Loucy (cell line): ENCODE results near the gene MSI1.

Experiments used
- H2AFZ ChIP-seq: fragments of 200-600 bp; sonication (generic); 2 replicates; pipeline ENCODE4 v1.6.0; 2016; ENCODE audit warnings: antibody characterized with exemption, mild to moderate bottlenecking, low read length, moderate library complexity
- H3F3A ChIP-seq: fragments of 200-600 bp; 2 replicates; pipeline ENCODE4 v1.6.0; 2016; ENCODE audit warnings: antibody characterized with exemption, low read depth, mild to moderate bottlenecking
- H3K27me3 ChIP-seq: fragments of 200-600 bp; sonication (generic); 2 replicates; pipeline ENCODE4 v1.6.1; 2014; ENCODE audit warnings: low read length, mild to moderate bottlenecking; ENCODE audit not compliant: insufficient read depth, poor library complexity, severe bottlenecking
- H3K36me3 ChIP-seq: fragments of 200-600 bp; sonication (generic); 2 replicates; pipeline ENCODE4 v1.6.1; 2016; ENCODE audit warnings: low read length; ENCODE audit not compliant: insufficient read depth
- H3K4me1 ChIP-seq: fragments of 200-600 bp; sonication (generic); 2 replicates; pipeline ENCODE4 v1.5.1; 2014; ENCODE audit warnings: low read length, mild to moderate bottlenecking; ENCODE audit not compliant: insufficient read depth, poor library complexity, severe bottlenecking
- H3K4me2 ChIP-seq: fragments of 200-600 bp; sonication (generic); 2 replicates; pipeline ENCODE4 v1.6.0; 2014; ENCODE audit warnings: antibody characterized with exemption, low read length, low read depth, mild to moderate bottlenecking; ENCODE audit not compliant: poor library complexity, severe bottlenecking
- H3K4me3 ChIP-seq: fragments of 200-600 bp; sonication (generic); 2 replicates; pipeline ENCODE4 v1.5.1; 2014; ENCODE audit warnings: low read length, mild to moderate bottlenecking, mixed read lengths; ENCODE audit not compliant: poor library complexity, severe bottlenecking
- H3K79me2 ChIP-seq: fragments of 200-600 bp; sonication (generic); 2 replicates; pipeline ENCODE4 v1.6.1; 2014; ENCODE audit warnings: low read length; ENCODE audit not compliant: insufficient read depth
- H3K9ac ChIP-seq: fragments of 200-600 bp; sonication (generic); 2 replicates; pipeline ENCODE4 v1.6.0; 2014; ENCODE audit warnings: mild to moderate bottlenecking, low read depth, low read length, moderate library complexity; ENCODE audit not compliant: poor library complexity, severe bottlenecking
- H3K9me2 ChIP-seq: fragments of 200-600 bp; sonication (generic); replicated peaks from 2 replicates; pipeline ENCODE4 v1.6.1; 2016; ENCODE audit warnings: low read depth, low read length, mixed read lengths
- H3K9me3 ChIP-seq: fragments of 200-600 bp; sonication (generic); 2 replicates; pipeline ENCODE4 v1.6.1; 2014; ENCODE audit warnings: mild to moderate bottlenecking, antibody characterized with exemption, low read length, low read depth; ENCODE audit not compliant: insufficient read depth
- H4K20me1 ChIP-seq: fragments of 200-600 bp; sonication (generic); 2 replicates; pipeline ENCODE4 v1.6.0; 2014; ENCODE audit warnings: antibody characterized with exemption, low read length, mild to moderate bottlenecking; ENCODE audit not compliant: insufficient read depth, poor library complexity, severe bottlenecking
- EZH2phosphoT487 ChIP-seq: fragments of 200-600 bp; IDR thresholded peaks from 2 replicates; pipeline ENCODE4 v1.6.1; 2018; ENCODE audit warnings: antibody characterized with exemption, mild to moderate bottlenecking, moderate library complexity, borderline replicate concordance
- TF ChIP-seq, protein P1 (sequence below): fragments of 200-600 bp; sonication (generic); conservative IDR thresholded peaks from 2 replicates; pipeline ENCODE4 v1.5.1; 2014; ENCODE audit warnings: mild to moderate bottlenecking, antibody characterized with exemption, low read length

The MSI1 gene

GRCh38 chr12:120397824-120398540 is 29.0 kb upstream of the MSI1 start:
- H3F3A ChIP-seq = no peaks in the 10 kb centered on the region
- TF ChIP-seq EZH2phosphoT487 = no peak
- TF ChIP-seq, protein P1, sequence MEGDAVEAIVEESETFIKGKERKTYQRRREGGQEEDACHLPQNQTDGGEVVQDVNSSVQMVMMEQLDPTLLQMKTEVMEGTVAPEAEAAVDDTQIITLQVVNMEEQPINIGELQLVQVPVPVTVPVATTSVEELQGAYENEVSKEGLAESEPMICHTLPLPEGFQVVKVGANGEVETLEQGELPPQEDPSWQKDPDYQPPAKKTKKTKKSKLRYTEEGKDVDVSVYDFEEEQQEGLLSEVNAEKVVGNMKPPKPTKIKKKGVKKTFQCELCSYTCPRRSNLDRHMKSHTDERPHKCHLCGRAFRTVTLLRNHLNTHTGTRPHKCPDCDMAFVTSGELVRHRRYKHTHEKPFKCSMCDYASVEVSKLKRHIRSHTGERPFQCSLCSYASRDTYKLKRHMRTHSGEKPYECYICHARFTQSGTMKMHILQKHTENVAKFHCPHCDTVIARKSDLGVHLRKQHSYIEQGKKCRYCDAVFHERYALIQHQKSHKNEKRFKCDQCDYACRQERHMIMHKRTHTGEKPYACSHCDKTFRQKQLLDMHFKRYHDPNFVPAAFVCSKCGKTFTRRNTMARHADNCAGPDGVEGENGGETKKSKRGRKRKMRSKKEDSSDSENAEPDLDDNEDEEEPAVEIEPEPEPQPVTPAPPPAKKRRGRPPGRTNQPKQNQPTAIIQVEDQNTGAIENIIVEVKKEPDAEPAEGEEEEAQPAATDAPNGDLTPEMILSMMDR = no peak
- H3K4me2 ChIP-seq = no peak overlapping the region
- no peak overlapping the region for H2AFZ ChIP-seq
- no peak overlapping the region for H3K9ac ChIP-seq
- H3K79me2 ChIP-seq = no peaks in the 10 kb centered on the region
- no peaks in the 10 kb centered on the region for H3K9me2 ChIP-seq
- no peaks in the 10 kb centered on the region for H3K27me3 ChIP-seq
- no peak overlapping the region for H3K4me3 ChIP-seq
- no peaks in the 10 kb centered on the region for H4K20me1 ChIP-seq
- H3K9me3 ChIP-seq = no peaks in the 10 kb centered on the region
- no peaks in the 10 kb centered on the region for H3K4me1 ChIP-seq
- H3K36me3 ChIP-seq = no peaks in the 10 kb centered on the region

GRCh38 chr12:120394483-120395367 is 25.8 kb upstream of the MSI1 start:
- H4K20me1 ChIP-seq = no peaks in the 10 kb centered on the region
- no peak overlapping the region for H3K4me2 ChIP-seq
- H3K27me3 ChIP-seq = no peaks in the 10 kb centered on the region
- H3K36me3 ChIP-seq = no peaks in the 10 kb centered on the region
- H3K9ac ChIP-seq = no peak overlapping the region
- no peak overlapping the region for H3K4me3 ChIP-seq
- H3K4me1 ChIP-seq = no peaks in the 10 kb centered on the region
- H2AFZ ChIP-seq = no peak overlapping the region
- TF ChIP-seq EZH2phosphoT487 = no peak
- TF ChIP-seq, protein P1 = no peak
- H3F3A ChIP-seq = no peaks in the 10 kb centered on the region
- H3K79me2 ChIP-seq = no peaks in the 10 kb centered on the region
- no peaks in the 10 kb centered on the region for H3K9me3 ChIP-seq
- no peaks in the 10 kb centered on the region for H3K9me2 ChIP-seq

DNA sequence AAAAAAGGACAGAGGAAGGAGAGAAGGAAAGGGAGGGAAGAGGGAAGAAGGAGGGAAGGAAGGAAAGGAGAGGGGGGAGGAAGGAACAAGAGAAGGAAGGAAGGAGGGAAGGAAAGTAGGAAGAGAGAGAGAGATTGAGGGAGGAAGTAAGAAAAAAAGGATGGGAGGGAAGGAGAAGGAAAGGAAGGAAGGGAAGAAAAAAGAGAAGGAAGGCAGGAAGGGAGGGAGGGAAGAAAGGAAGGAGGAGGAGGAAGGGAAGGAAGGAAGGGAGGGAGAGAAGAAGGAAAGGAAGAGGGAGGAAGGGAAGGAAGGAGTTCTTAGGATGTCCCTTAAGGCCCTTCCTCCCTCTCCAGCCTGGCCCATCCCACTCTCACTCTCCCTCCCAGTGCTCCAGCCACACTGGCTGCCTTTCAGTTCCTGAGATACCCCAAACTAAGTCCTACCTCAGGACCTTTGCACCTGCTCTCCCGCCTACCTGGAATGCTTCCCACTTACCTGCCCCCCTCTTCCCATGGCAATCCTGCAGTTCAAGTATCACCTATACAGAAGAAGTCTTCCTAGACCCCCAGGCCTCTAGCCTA is 21.7 kb upstream of the MSI1 start:
- Histone ChIP-seq H3K4me3 (no peak overlapping the region), H3K27me3 (no peaks in the 10 kb centered on the region), H3K9me3 (no peaks in the 10 kb centered on the region), H4K20me1 (no peaks in the 10 kb centered on the region), H3K36me3 (no peaks in the 10 kb centered on the region), H3K4me2 (no peak overlapping the region), H3K9ac (no peak overlapping the region), H3K79me2 (no peaks in the 10 kb centered on the region), H3K4me1 (no peaks in the 10 kb centered on the region), H3K9me2 (no peaks in the 10 kb centered on the region), H3F3A (no peaks in the 10 kb centered on the region), H2AFZ (no peak overlapping the region)
- TF ChIP-seq, protein P1 = no peak
- TF ChIP-seq EZH2phosphoT487 = no peak
